ENCODE measurements around the gene JMJD4.

GRCh38 chr1:227740401-227740960 is 5.4 kb upstream of the JMJD4 start:
- TF ChIP-seq CTCF (IDR thresholded peaks at IDR 0.05) (no peak), POLR2A (IDR thresholded peaks at IDR 0.05) (no peak)

All from adrenal gland (tissue), 5 donors.